ENCODE results near the gene GIPC3.
A peak's percentile ranks its signal among the peaks of the same experiment; 100 is the strongest.
"Not testable (repeated sequence)": the region's sequence is repeated elsewhere in the genome, so short reads cannot be mapped to it uniquely, and the experiment has no call there.

The GIPC3 gene

DNA sequence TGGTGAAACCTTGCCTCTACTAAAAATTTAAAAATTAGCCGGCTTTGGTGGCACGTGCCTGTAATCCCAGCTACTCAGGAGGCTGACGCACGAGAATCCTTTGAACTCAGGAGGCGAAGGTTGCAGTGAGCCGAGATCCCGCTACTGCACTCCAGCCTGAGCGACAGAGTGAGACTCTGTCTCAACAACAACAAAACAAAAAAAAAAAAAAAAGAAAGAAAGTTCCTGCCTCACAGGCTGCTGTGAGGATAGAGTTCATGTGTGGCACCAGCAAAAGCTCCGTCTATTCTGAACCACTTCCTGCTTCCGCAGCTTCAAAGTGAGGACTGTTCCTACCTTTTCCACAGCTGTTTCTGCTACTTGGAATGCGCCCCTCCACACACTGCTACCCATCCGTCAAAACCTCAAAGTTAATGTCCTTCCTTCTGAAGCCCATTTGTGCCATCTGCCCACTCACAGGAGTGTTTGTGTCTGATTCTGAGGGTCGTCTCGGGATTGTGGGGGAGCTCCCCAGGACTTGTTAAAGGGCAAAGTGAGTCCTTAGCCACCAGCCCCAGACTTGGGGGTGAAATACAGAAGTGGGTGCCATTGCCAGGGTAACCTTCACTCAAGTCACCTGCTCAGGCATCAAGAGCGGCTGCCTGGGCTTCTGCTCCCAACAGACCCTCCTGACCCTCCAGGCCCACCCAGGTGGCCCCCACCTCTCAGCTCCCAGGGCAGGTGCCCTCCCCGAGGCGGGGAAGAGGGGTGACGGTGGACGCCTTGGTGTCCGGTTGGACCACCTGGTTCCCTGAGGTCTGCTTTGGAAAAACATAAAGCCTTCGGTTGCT is 30.8 kb upstream of the GIPC3 start:
- Histone ChIP-seq H3K9ac (ENCODE audit: low read length) (no peak overlapping the region), H3K4me1 (ENCODE audit: control insufficient read depth, insufficient read depth, low read length) (peaks cover 27% of the 10 kb centered on the region), H3K9me3 (ENCODE audit: control insufficient read depth, low read length) (no peaks in the 10 kb centered on the region), H3K4me3 (ENCODE audit: low read length) (no peak overlapping the region), H3K36me3 (ENCODE audit: control insufficient read depth, insufficient read depth, low read length, severe bottlenecking) (peaks cover 7% of the 10 kb centered on the region), H3K27me3 (replicated peaks; ENCODE audit: control insufficient read depth, insufficient read depth, low read length) (no peaks in the 10 kb centered on the region)
- DNase-seq (ENCODE audit: low read depth): no peak

- peak; percentile 14 for DNase-seq (ENCODE audit: low read depth)
- no peaks in the 10 kb centered on the region for H3K27me3 ChIP-seq (replicated peaks; ENCODE audit: control insufficient read depth, insufficient read depth, low read length)
- peaks cover 27% of the 10 kb centered on the region for H3K4me1 ChIP-seq (ENCODE audit: control insufficient read depth, insufficient read depth, low read length)
- H3K9me3 ChIP-seq (ENCODE audit: control insufficient read depth, low read length): no peaks in the 10 kb centered on the region
- H3K36me3 ChIP-seq (ENCODE audit: control insufficient read depth, insufficient read depth, low read length, severe bottlenecking): peaks cover 4% of the 10 kb centered on the region
- H3K9ac ChIP-seq (ENCODE audit: low read length): peak overlapping the region; percentile 89
- peak overlapping the region; percentile 92 for H3K4me3 ChIP-seq (ENCODE audit: low read length)
Observed at GRCh38 chr19:3555653-3556422, 29.4 kb upstream of the GIPC3 start.

DNA sequence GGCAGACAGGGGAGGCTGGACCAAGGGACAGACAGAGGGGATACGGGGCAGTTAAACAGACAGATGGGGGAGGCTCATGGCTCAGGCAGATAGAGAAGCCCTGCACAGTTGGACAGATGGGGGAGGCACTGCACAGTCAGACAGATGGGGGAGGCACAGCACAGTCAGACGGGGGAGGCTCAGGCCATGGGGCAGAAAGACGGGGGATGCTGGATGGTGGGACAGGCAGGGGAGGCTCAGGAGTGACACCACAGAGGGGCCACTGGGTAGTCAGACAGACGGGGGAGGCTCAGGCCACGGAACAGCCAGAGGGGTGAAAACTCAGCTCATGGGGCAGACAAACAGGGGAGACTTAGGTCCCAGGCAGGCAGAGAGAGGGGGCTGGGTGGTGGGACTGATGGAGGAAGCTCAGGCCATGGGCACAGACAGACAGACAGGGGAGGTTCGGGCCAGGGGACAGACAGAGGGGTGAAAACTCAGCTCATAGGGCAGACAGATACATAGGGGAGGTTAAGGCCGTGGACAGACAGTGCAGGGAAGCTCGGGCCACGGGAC is 28.8 kb upstream of the GIPC3 start:
- H3K36me3 ChIP-seq (ENCODE audit: control insufficient read depth, insufficient read depth, low read length, severe bottlenecking): no peaks in the 10 kb centered on the region
- H3K9ac ChIP-seq (ENCODE audit: low read length): peak overlapping the region; percentile 89
- H3K9me3 ChIP-seq (ENCODE audit: control insufficient read depth, low read length): no peaks in the 10 kb centered on the region
- H3K4me3 ChIP-seq (ENCODE audit: low read length): peak overlapping the region; percentile 92
- H3K27me3 ChIP-seq (replicated peaks; ENCODE audit: control insufficient read depth, insufficient read depth, low read length): no peaks in the 10 kb centered on the region
- peaks cover 27% of the 10 kb centered on the region for H3K4me1 ChIP-seq (ENCODE audit: control insufficient read depth, insufficient read depth, low read length)
- DNase-seq (ENCODE audit: low read depth): no peak

- Histone ChIP-seq H3K9me3 (ENCODE audit: control insufficient read depth, low read length) (no peaks in the 10 kb centered on the region), H3K4me1 (ENCODE audit: control insufficient read depth, insufficient read depth, low read length) (peaks cover 27% of the 10 kb centered on the region), H3K9ac (ENCODE audit: low read length) (peak overlapping the region; percentile 89), H3K36me3 (ENCODE audit: control insufficient read depth, insufficient read depth, low read length, severe bottlenecking) (no peaks in the 10 kb centered on the region), H3K27me3 (replicated peaks; ENCODE audit: control insufficient read depth, insufficient read depth, low read length) (no peaks in the 10 kb centered on the region), H3K4me3 (ENCODE audit: low read length) (peak overlapping the region; percentile 92)
- peak; percentile 75 for DNase-seq (ENCODE audit: low read depth)
Observed at GRCh38 chr19:3556978-3557460, 28.3 kb upstream of the GIPC3 start.

GRCh38 chr19:3557461-3558248 is 27.6 kb upstream of the GIPC3 start, which contains the start of gene MFSD12:
Gene MFSD12, minus strand, starts transcription at chr19:3557586. Its CDS starts 183 bp downstream, at chr19:3557403.
- no peaks in the 10 kb centered on the region for H3K27me3 ChIP-seq (replicated peaks; ENCODE audit: control insufficient read depth, insufficient read depth, low read length)
- H3K9me3 ChIP-seq (ENCODE audit: control insufficient read depth, low read length): no peaks in the 10 kb centered on the region
- peaks cover 24% of the 10 kb centered on the region for H3K4me1 ChIP-seq (ENCODE audit: control insufficient read depth, insufficient read depth, low read length)
- no peaks in the 10 kb centered on the region for H3K36me3 ChIP-seq (ENCODE audit: control insufficient read depth, insufficient read depth, low read length, severe bottlenecking)
- DNase-seq (ENCODE audit: low read depth): peak; percentile 99
- H3K4me3 ChIP-seq (ENCODE audit: low read length): peak within 1 kb of the TSS; percentile 92
- H3K9ac ChIP-seq (ENCODE audit: low read length): peak within 1 kb of the TSS; percentile 89

GRCh38 chr19:3563709-3564524 is 21.4 kb upstream of the GIPC3 start:
- Histone ChIP-seq H3K9ac (ENCODE audit: low read length) (no peak overlapping the region), H3K9me3 (ENCODE audit: control insufficient read depth, low read length) (no peaks in the 10 kb centered on the region), H3K36me3 (ENCODE audit: control insufficient read depth, insufficient read depth, low read length, severe bottlenecking) (no peaks in the 10 kb centered on the region), H3K4me1 (ENCODE audit: control insufficient read depth, insufficient read depth, low read length) (no peaks in the 10 kb centered on the region), H3K4me3 (ENCODE audit: low read length) (no peak overlapping the region), H3K27me3 (replicated peaks; ENCODE audit: control insufficient read depth, insufficient read depth, low read length) (no peaks in the 10 kb centered on the region)
- DNase-seq (ENCODE audit: low read depth): no peak

DNA sequence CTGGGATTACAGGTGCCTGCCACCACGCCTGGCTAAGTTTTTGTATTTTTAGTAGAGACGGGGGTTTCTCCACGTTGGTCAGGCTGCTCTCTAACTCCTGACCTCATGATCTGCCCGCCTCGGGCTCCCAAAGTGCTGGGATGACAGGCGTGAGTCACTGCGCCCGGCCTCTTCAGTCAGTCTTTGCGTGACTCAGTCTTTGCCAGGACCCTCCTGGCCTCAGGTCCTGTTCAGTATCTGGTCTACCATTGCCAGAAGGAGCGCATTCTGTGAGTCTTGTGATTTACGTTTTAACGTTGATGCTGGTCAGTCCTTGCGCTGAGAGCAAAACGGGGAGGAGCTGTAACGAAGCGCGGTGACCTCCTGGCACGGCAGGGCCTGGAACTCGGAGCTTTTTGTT is 20.1 kb upstream of the GIPC3 start:
- DNase-seq (ENCODE audit: low read depth): no peak
- no peaks in the 10 kb centered on the region for H3K27me3 ChIP-seq (replicated peaks; ENCODE audit: control insufficient read depth, insufficient read depth, low read length)
- H3K4me1 ChIP-seq (ENCODE audit: control insufficient read depth, insufficient read depth, low read length): no peaks in the 10 kb centered on the region
- no peak overlapping the region for H3K9ac ChIP-seq (ENCODE audit: low read length)
- H3K36me3 ChIP-seq (ENCODE audit: control insufficient read depth, insufficient read depth, low read length, severe bottlenecking): no peaks in the 10 kb centered on the region
- H3K4me3 ChIP-seq (ENCODE audit: low read length): no peak overlapping the region
- H3K9me3 ChIP-seq (ENCODE audit: control insufficient read depth, low read length): no peaks in the 10 kb centered on the region

GRCh38 chr19:3570042-3570441 is 15.2 kb upstream of the GIPC3 start:
- H3K4me3 ChIP-seq (ENCODE audit: low read length); H3K36me3 ChIP-seq (ENCODE audit: control insufficient read depth, insufficient read depth, low read length, severe bottlenecking); H3K27me3 ChIP-seq (replicated peaks; ENCODE audit: control insufficient read depth, insufficient read depth, low read length); DNase-seq (ENCODE audit: low read depth); H3K4me1 ChIP-seq (ENCODE audit: control insufficient read depth, insufficient read depth, low read length); H3K9ac ChIP-seq (ENCODE audit: low read length); H3K9me3 ChIP-seq (ENCODE audit: control insufficient read depth, low read length): not testable (repeated sequence)

- Histone ChIP-seq H3K9ac (ENCODE audit: low read length) (no peak overlapping the region), H3K4me1 (ENCODE audit: control insufficient read depth, insufficient read depth, low read length) (peaks cover 5% of the 10 kb centered on the region), H3K36me3 (ENCODE audit: control insufficient read depth, insufficient read depth, low read length, severe bottlenecking) (peaks cover 5% of the 10 kb centered on the region), H3K9me3 (ENCODE audit: control insufficient read depth, low read length) (no peaks in the 10 kb centered on the region), H3K4me3 (ENCODE audit: low read length) (no peak overlapping the region), H3K27me3 (replicated peaks; ENCODE audit: control insufficient read depth, insufficient read depth, low read length) (no peaks in the 10 kb centered on the region)
- no peak for DNase-seq (ENCODE audit: low read depth)
Observed at GRCh38 chr19:3570606-3571011, 14.7 kb upstream of the GIPC3 start.

GRCh38 chr19:3572132-3572854 is 13.0 kb upstream of the GIPC3 start:
- Histone ChIP-seq H3K4me1 (ENCODE audit: control insufficient read depth, insufficient read depth, low read length) (peaks cover 14% of the 10 kb centered on the region), H3K9ac (ENCODE audit: low read length) (peak overlapping the region; percentile 92), H3K27me3 (replicated peaks; ENCODE audit: control insufficient read depth, insufficient read depth, low read length) (no peaks in the 10 kb centered on the region), H3K9me3 (ENCODE audit: control insufficient read depth, low read length) (no peaks in the 10 kb centered on the region), H3K4me3 (ENCODE audit: low read length) (peak overlapping the region; percentile 95), H3K36me3 (ENCODE audit: control insufficient read depth, insufficient read depth, low read length, severe bottlenecking) (peaks cover 5% of the 10 kb centered on the region)
- peak; percentile 100 for DNase-seq (ENCODE audit: low read depth)

Data from adipocyte (in vitro differentiated cells).